Fibroblast of skin of back (primary cell): Measurements from ENCODE around the gene EIF3I.
"Not testable (repeated sequence)": the region's sequence is repeated elsewhere in the genome, so short reads cannot be mapped to it uniquely, and the experiment has no call there.

Source experiments
- DNase-seq: peaks from one replicate; pipeline ENCODE4 v3.0.0-alpha.2; 2013

EIF3I gene

DNA sequence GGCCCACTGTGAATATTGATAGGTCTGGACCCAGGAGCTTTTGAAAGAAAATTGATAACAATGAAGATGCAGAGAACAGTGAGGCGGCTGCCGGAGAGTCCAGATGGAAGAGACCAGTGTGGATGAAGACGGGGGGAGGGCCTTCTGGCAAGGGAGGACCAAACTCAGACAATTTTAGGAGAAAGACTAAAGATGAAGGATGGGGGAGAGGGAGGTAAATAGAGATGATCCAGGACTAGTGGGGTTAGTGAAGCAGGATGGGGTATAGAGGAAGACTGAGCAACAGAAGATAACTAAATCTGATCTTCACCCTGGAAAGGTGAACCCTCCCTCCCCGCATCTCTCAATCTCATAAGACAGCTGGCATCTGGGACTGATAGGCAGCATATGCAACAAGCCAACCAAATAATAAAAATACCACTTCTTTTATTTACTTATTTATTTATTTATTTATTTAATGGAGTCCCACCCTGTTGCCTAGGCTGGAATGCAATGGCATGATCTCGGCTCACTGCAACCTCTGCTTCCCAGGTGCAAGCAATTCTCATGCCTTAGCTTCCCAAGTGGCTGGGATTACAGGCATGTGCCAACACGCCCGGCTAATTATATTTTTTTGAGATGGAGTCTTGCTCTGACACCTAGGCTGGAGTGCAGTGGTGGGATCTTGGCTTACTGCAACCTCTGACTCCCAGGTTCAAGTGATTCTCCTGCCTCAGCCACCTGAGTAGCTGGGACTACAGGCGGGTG, 10.5 kb downstream of the EIF3I start:
- DNase-seq: no peak

DNA sequence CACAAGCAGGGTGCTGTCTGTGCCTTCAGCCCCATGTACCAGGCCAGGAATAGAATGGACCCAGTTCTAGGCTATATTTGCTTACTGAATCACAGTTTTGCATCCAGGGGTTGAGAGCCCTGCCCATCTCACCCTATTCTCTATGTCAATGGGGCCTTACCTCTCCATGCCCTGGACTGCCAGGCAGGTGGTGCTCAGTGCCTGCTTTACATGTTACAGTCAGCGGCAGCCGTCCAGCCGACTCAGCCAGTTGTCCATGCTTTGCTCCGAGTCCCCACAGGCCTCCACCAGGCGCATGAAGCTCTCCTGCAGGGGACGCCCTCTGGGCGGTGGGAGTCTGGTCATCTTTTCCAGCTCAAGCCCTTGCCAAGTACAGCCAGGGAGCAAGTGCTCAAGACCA, 12.6 kb downstream of the EIF3I start:
- DNase-seq: no peak

GRCh38 chr1:32239337-32239736, 17.1 kb downstream of the EIF3I start:
- no peak for DNase-seq

GRCh38 chr1:32239790-32240139, 17.6 kb downstream of the EIF3I start:
- no peak for DNase-seq

GRCh38 chr1:32240140-32240951, 18.1 kb downstream of the EIF3I start:
- peak; percentile 61 for DNase-seq

- peak; percentile 44 for DNase-seq
These were observed 19.0 kb downstream of the EIF3I start for GRCh38 chr1:32241001-32241763.

GRCh38 chr1:32242341-32242851, 20.2 kb downstream of the EIF3I start:
- no peak for DNase-seq

- peak; percentile 88 for DNase-seq
These were observed 24.7 kb downstream of the EIF3I start, which contains the start of gene FAM167B for GRCh38 chr1:32246888-32247273. FAM167B (plus strand) TSS chr1:32247222; CDS start chr1:32247422, 200 bp downstream.

DNA sequence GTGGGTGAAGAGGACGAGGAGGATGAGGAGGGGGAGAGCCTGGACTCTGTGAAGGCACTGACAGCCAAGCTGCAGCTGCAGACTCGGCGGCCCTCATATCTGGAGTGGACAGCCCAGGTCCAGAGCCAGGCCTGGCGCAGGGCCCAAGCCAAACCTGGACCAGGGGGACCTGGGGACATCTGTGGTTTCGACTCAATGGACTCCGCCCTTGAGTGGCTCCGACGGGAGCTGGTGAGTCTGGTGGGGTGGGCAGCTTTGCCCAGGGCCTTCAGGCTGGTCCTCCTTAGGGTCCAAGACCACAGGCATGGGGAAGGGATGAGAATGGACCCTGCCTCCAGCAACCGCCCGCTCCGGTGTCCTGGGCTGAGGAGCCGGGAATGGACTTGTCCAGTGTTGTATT, 25.2 kb downstream of the EIF3I start:
- no peak for DNase-seq

DNA sequence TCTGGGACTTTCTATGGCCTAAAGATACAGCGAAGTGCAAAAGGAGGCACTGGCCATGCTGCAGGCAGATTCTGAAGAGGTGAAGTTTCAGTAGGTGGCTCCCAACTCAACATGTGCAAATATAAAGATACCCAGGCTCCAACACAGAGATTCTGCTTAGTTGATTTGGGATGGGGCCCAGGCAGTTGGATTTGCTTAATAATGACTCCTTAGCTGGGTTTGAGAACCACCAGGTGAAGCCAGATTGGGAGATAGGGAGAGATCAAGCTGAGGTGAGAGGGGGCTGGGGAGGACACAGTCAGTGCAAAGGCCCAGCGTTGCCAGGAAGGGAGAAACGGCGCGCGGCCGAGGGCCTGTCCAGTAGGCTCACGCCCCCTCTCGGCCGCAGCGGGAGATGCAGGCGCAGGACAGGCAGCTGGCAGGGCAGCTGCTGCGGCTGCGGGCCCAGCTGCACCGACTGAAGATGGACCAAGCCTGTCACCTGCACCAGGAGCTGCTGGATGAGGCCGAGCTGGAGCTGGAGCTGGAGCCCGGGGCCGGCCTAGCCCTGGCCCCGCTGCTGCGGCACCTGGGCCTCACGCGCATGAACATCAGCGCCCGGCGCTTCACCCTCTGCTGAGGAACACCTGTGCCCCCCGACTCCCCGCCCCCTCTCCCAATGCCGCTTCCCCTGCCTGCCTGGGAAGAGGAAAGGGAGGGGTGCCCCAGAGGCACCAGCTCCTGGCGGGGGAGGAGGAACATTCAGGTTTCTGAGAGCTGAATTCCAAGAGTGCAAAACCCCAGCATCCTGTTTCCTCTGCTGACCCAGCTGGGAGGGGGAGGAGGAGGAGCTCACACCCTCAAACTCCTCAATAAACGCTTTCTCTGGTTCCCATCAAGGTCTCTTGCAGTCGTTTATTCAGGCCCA, 26.0 kb downstream of the EIF3I start:
- peak; percentile 60 for DNase-seq

- no peak for DNase-seq
These were observed 27.8 kb downstream of the EIF3I start for GRCh38 chr1:32249831-32250525.

DNA sequence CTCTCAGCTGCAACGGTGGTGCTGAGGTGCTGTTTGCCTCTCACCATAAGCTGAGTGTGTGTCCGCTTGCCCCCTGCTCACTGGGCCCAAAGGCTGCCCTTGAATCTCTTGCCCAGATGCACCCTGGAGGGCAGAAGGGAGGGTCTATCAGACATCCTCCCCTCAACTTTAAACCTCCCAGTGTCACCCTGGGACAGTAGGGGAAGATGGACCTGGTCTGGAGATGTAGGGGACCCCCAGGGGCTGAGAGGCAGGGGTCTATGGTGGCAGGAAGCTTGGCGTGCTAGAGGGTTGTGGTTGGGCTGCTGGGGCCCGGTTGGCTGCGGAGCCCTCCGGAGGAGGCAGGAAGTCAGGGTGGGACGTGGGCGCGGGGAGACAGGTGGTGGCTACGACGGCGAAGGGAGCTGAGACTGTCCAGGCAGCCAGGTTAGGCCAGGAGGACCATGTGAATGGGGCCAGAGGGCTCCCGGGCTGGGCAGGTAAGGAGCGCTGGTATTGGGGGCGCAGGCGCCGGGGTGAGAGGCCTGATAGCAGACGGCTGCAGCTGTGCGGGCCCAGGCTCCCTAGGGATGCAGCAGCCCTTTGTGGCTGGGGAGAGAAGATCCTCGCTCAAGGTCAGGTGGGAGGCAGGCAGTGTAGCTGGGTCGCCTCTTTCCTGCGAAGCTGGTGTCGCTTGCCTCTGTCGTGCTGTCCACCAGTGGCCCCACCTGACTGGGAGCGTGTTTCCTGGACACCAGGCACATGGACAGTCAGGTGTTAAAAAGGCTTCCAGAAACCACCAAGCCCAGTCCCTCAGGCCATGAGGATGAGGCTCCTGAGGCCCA, 28.9 kb downstream of the EIF3I start, which contains the start of gene LCK:
Gene LCK, plus strand, starts transcription at position 373 of the 824 bp plus-strand sequence. CDS start 23,065 bp downstream, outside the sequence.
- no peak for DNase-seq

GRCh38 chr1:32255072-32256071, 33.2 kb downstream of the EIF3I start:
- DNase-seq: no peak

- no peak for DNase-seq
These were observed 34.4 kb downstream of the EIF3I start for GRCh38 chr1:32256473-32257226.

DNA sequence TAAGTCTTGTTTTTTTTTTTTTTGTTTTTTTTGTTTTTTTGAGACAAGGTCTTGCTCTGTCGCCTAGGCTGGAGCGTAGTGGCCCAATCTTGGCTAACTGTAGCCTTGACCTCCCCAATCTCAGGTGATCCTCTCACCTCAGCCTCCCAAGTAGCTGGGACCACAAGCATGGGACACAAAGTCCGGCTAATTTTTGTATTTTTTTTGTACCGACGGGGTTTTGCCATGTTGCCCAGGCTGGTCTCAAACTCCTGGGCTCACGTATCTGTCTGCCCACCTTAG, 35.0 kb downstream of the EIF3I start:
- DNase-seq: no peak

GRCh38 chr1:32263236-32263593, 41.0 kb downstream of the EIF3I start:
- DNase-seq: not testable (repeated sequence)

GRCh38 chr1:32263744-32264143, 41.5 kb downstream of the EIF3I start:
- DNase-seq: no peak

DNA sequence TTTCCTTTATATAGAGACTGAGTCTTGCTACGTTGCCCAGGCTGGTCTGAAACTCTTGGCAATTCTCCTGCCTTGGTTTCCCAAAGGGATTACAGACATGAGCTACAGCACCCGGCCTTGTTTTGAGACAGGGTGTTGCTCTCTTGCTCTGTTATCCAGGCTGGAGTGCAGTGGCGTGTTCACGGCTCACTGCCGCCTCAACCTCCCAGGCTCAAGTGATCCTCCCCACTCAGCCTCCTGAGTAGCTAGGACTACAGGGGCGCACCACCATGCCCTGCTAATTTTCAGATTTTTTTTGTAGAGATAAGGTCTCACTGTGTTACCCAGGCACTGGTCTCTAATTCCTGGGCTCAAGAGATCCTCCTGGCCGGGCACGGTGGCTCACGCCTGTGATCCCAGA, 43.6 kb downstream of the EIF3I start:
- DNase-seq: no peak
